ENCODE results near the gene RELN.

DNA sequence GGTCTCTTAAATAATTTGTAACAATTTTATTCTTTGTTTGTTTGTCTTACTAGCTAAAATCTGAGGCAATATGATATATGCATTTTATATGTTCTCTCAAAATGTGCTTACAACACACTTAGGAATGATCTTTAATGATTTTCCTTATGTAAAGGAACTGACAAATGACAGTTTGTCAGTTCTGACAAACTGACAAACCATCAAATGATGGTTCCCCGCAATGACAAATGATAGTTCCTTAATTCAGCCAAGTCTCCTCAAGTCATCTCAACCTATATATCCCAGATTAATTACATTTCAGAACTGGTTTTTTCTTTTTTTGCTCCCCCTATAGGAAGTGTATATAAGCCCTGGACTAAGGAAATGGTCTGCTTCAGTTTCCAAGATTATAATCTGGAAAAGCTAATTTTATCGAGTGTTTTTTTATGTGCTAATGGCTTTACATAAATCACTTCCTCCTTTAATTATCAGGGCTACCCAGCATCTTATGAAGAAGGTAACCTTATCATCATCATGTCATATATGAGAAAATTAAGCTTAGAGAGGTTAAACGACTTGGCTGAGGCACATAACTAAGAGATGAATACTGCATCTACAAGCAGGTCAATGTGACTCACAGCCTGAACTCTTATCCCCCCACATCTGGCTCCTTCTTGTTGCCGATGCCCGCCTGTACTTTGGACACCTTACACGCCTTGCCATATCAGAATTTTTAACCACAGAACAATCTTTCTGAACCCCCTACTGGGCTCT, 75.1 kb downstream of the RELN start:
- TF ChIP-seq NFRKB (IDR thresholded peaks at IDR 0.05) (no peak), TARDBP (IDR thresholded peaks at IDR 0.05) (no peak)

Measured in HEK293T (cell line).